Left forelimb (tissue), 1 donor: ENCODE results near the gene ANTXR1.

Source experiments
- DNase-seq: peaks from one replicate; pipeline ENCODE4 v3.0.0-alpha.2; 2018; ENCODE audit warnings: low spot score

The ANTXR1 gene

GRCh38 chr2:69279931-69280681, 267.1 kb downstream of the ANTXR1 start:
- DNase-seq, result no peak

GRCh38 chr2:69280796-69281412, 267.9 kb downstream of the ANTXR1 start:
- DNase-seq, result no peak

GRCh38 chr2:69285379-69285894, 272.5 kb downstream of the ANTXR1 start:
- no peak for DNase-seq

GRCh38 chr2:69287544-69287943, 274.6 kb downstream of the ANTXR1 start:
- DNase-seq, result no peak

GRCh38 chr2:69288429-69288828, 275.4 kb downstream of the ANTXR1 start:
- DNase-seq, result no peak

- no peak for DNase-seq
Measured at GRCh38 chr2:69291004-69291650, 278.1 kb downstream of the ANTXR1 start.

GRCh38 chr2:69291721-69292120, 278.7 kb downstream of the ANTXR1 start:
- DNase-seq, result no peak

DNA sequence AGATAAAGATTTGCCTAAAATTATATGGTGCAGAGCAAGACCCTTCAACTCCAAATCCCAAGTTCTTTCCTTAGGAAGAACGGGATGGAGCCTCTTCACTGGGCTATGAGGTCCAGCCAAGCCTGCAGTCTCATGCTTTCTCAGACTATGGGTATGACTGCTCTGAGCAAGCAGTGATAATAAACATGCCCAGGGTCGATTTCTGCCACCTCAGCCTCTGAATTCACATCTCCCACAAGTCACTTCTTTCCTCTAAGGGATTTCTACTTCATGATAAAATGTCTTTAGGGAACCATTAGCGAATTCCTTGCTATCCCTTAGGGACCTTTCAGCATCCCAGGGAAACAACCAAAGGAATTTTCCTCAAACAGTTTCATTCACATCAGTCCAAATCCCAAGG, 279.3 kb downstream of the ANTXR1 start:
- DNase-seq, result no peak

- no peak for DNase-seq
Measured at GRCh38 chr2:69296421-69296820, 283.4 kb downstream of the ANTXR1 start.

GRCh38 chr2:69297216-69297615, 284.2 kb downstream of the ANTXR1 start:
- no peak for DNase-seq

DNA sequence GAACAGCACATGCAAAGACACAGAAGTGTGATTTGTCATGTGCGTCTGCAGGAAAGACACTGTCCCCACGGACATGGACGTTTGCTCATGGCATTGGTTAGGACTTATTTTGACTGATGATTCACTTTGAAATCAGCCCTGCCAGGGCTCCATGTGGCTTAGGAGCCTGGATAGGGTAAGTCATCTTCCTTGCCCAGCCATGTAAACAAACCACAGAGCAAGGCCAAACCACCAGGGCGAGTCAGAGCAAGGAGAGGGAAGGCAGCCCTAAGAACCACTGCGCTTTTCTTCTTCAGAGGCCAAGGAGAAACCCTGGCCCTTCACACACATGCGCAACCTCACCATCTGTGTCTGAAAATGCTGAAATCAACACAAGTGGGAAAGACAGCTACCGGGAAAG, 285.3 kb downstream of the ANTXR1 start:
- no peak for DNase-seq

GRCh38 chr2:69298862-69299261, 285.9 kb downstream of the ANTXR1 start:
- DNase-seq, result no peak
